ENCODE data around the gene SGPL1.

DNA sequence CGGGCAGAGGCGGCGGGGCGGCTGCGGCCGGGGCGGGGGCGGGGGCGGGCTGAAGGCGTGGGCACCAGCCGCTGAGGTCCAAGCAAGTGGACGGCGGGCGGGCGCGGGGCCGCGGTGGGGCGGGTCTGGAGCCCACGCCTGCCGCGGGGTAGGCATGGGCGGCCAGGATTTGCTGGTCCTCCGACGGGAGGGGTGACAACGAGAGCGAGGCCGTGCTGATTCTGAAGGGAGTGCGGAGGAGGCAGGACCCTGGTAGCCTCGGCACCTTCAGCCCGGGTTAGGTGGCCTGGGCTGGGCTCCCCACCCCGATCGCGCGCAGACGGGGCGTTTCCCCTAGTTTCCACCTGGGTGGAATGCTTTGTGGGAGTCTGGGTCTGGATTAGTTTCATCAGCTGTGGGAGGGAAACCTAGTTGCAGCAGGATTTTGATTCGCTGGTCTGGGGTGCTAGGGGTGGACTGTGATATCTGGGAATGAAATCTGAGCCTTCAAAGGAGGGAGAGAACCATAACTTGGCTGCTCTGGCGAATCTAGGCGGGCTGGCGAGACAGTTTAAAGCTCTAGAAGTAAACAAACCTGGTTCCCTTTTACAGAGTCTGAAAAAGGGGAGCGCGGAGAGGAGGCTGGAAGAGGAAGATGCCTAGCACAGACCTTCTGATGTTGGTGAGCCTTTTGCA is 609 bp downstream of the SGPL1 start:
- TF ChIP-seq, protein P1, sequence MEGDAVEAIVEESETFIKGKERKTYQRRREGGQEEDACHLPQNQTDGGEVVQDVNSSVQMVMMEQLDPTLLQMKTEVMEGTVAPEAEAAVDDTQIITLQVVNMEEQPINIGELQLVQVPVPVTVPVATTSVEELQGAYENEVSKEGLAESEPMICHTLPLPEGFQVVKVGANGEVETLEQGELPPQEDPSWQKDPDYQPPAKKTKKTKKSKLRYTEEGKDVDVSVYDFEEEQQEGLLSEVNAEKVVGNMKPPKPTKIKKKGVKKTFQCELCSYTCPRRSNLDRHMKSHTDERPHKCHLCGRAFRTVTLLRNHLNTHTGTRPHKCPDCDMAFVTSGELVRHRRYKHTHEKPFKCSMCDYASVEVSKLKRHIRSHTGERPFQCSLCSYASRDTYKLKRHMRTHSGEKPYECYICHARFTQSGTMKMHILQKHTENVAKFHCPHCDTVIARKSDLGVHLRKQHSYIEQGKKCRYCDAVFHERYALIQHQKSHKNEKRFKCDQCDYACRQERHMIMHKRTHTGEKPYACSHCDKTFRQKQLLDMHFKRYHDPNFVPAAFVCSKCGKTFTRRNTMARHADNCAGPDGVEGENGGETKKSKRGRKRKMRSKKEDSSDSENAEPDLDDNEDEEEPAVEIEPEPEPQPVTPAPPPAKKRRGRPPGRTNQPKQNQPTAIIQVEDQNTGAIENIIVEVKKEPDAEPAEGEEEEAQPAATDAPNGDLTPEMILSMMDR (IDR thresholded peaks at IDR 0.05) = no peak
- TF ChIP-seq EZH2 (IDR thresholded peaks at IDR 0.05) = no peak
- TF ChIP-seq EZH2phosphoT487 (IDR thresholded peaks at IDR 0.05) = no peak

Measured in neural progenitor cell (in vitro differentiated cells).